HEK293T (cell line): ENCODE data around the gene PKP2.

Experiments
- CTCF ChIA-PET: fragments of 350-600 bp; formaldehyde crosslinking; extraction: SDS; loops from one replicate; lab custom pipeline; 2021; ENCODE audit warnings: antibody characterized with exemption, inconsistent platforms; lab: Yijun Ruan, JAX
- POLR2A ChIA-PET: fragments of 350-600 bp; formaldehyde crosslinking; extraction: SDS; loops from one replicate; lab custom pipeline; 2020; ENCODE audit warnings: antibody characterized with exemption, inconsistent platforms; lab: Yijun Ruan, JAX
- DNase-seq: peaks from one replicate; pipeline ENCODE4 v3.0.0; 2012; ENCODE audit warnings: mixed read lengths; ENCODE audit errors: extremely low spot score
- ARNT ChIP-seq: fragments of 450-650 bp; IDR thresholded peaks from 2 replicates; pipeline ENCODE4 v1.6.1; 2017; ENCODE audit warnings: mild to moderate bottlenecking
- BHLHE40 ChIP-seq: fragments of 450-650 bp; IDR thresholded peaks from 2 replicates; pipeline ENCODE4 v1.6.1; 2016; ENCODE audit warnings: mild to moderate bottlenecking, moderate library complexity, borderline replicate concordance
- CTBP1 ChIP-seq: fragments of 450-650 bp; IDR thresholded peaks from 2 replicates; pipeline ENCODE4 v1.6.1; 2016; ENCODE audit warnings: borderline replicate concordance
- ELF4 ChIP-seq: fragments of 450-650 bp; IDR thresholded peaks from 2 replicates; pipeline ENCODE4 v1.6.1; 2017; ENCODE audit warnings: antibody characterized with exemption
- FOXA1 ChIP-seq: fragments of 450-650 bp; IDR thresholded peaks from 2 replicates; pipeline ENCODE4 v1.6.1; 2016; ENCODE audit warnings: mild to moderate bottlenecking
- FOXK2 ChIP-seq: fragments of 450-650 bp; IDR thresholded peaks from 2 replicates; pipeline ENCODE4 v1.6.1; 2016; ENCODE audit warnings: mild to moderate bottlenecking
- FOXM1 ChIP-seq: fragments of 450-650 bp; IDR thresholded peaks from 2 replicates; pipeline ENCODE4 v1.6.1; 2017; ENCODE audit warnings: mild to moderate bottlenecking, borderline replicate concordance
- HDGF ChIP-seq: fragments of 450-650 bp; IDR thresholded peaks from 2 replicates; pipeline ENCODE4 v1.6.1; 2017; ENCODE audit warnings: antibody characterized with exemption, borderline replicate concordance
- L3MBTL2 ChIP-seq: fragments of 450-650 bp; conservative IDR thresholded peaks from 2 replicates; pipeline ENCODE4 v1.6.1; 2016; ENCODE audit warnings: mild to moderate bottlenecking
- LEF1 ChIP-seq: fragments of 450-650 bp; IDR thresholded peaks from 2 replicates; pipeline ENCODE4 v1.6.1; 2017; ENCODE audit warnings: mild to moderate bottlenecking, borderline replicate concordance
- NFRKB ChIP-seq: fragments of 450-650 bp; IDR thresholded peaks from 2 replicates; pipeline ENCODE4 v1.6.1; 2016; ENCODE audit warnings: mild to moderate bottlenecking, moderate library complexity
- PKNOX1 ChIP-seq: fragments of 450-650 bp; IDR thresholded peaks from 2 replicates; pipeline ENCODE4 v1.6.1; 2016
- SP1 ChIP-seq: fragments of 450-650 bp; IDR thresholded peaks from 2 replicates; pipeline ENCODE4 v1.6.1; 2017
- SUZ12 ChIP-seq: fragments of 450-650 bp; IDR thresholded peaks from 2 replicates; pipeline ENCODE4 v1.6.1; 2016; ENCODE audit warnings: mild to moderate bottlenecking
- TARDBP ChIP-seq: fragments of 450-650 bp; IDR thresholded peaks from 2 replicates; pipeline ENCODE4 v1.6.1; 2016
- ZNF384 ChIP-seq: fragments of 450-650 bp; IDR thresholded peaks from 2 replicates; pipeline ENCODE4 v1.6.1; 2016

Gene PKP2

GRCh38 chr12:32828120-32828519, 68.5 kb downstream of the PKP2 start:
- ChIA-PET CTCF (no interaction called here), POLR2A (no interaction called here)
- TF ChIP-seq ARNT (no peak), SP1 (no peak), ZNF384 (no peak), ELF4 (no peak), FOXK2 (no peak), HDGF (no peak), LEF1 (no peak), FOXM1 (no peak), CTBP1 (no peak), SUZ12 (no peak), TARDBP (no peak), FOXA1 (no peak), L3MBTL2 (no peak)
- no peak for DNase-seq

GRCh38 chr12:32826807-32827412, 69.7 kb downstream of the PKP2 start:
- CTCF ChIA-PET, result no interaction called here
- no peak for TF ChIP-seq L3MBTL2
- no peak for TF ChIP-seq SP1
- TF ChIP-seq CTBP1, result no peak
- TF ChIP-seq NFRKB, result no peak
- TF ChIP-seq ZNF384, result no peak
- POLR2A ChIA-PET, result no interaction called here
- no peak for DNase-seq

- DNase-seq, result no peak
- TF ChIP-seq HDGF, result no peak
- TF ChIP-seq CTBP1, result no peak
- no peak for TF ChIP-seq SUZ12
- TF ChIP-seq NFRKB, result no peak
- TF ChIP-seq BHLHE40, result no peak
- TF ChIP-seq ARNT, result no peak
- TF ChIP-seq L3MBTL2, result no peak
- no peak for TF ChIP-seq TARDBP
- no peak for TF ChIP-seq FOXK2
- TF ChIP-seq FOXA1, result no peak
- TF ChIP-seq FOXM1, result no peak
- TF ChIP-seq ELF4, result no peak
- no peak for TF ChIP-seq SP1
- no peak for TF ChIP-seq PKNOX1
- CTCF ChIA-PET, result no interaction called here
- POLR2A ChIA-PET, result no interaction called here
These were observed 72.0 kb downstream of the PKP2 start for GRCh38 chr12:32824596-32824995.

- DNase-seq, result no peak
- ChIA-PET POLR2A (no interaction called here), CTCF (no interaction called here)
- no peak for TF ChIP-seq HDGF
- no peak for TF ChIP-seq TARDBP
- TF ChIP-seq FOXM1, result no peak
- TF ChIP-seq ELF4, result no peak
- TF ChIP-seq ARNT, result no peak
- no peak for TF ChIP-seq ZNF384
- TF ChIP-seq FOXK2, result no peak
- TF ChIP-seq SP1, result no peak
- TF ChIP-seq BHLHE40, result no peak
These were observed 74.2 kb downstream of the PKP2 start for GRCh38 chr12:32822344-32822743.

- ChIA-PET POLR2A (no interaction called here), CTCF (no interaction called here)
- TF ChIP-seq CTBP1 (no peak), FOXK2 (no peak), ZNF384 (no peak), FOXM1 (no peak), L3MBTL2 (no peak), BHLHE40 (no peak), HDGF (no peak), SUZ12 (no peak), SP1 (no peak), PKNOX1 (no peak), ELF4 (no peak), FOXA1 (no peak), LEF1 (no peak)
- DNase-seq, result no peak
These were observed 74.9 kb downstream of the PKP2 start for GRCh38 chr12:32821710-32822109.

GRCh38 chr12:32821293-32821692, 75.3 kb downstream of the PKP2 start:
- POLR2A ChIA-PET, result no interaction called here
- CTCF ChIA-PET, result no interaction called here
- TF ChIP-seq SP1 (no peak), BHLHE40 (no peak), L3MBTL2 (no peak), FOXA1 (no peak), CTBP1 (no peak), NFRKB (no peak), SUZ12 (no peak), LEF1 (no peak), FOXK2 (no peak), ARNT (no peak), FOXM1 (no peak), TARDBP (no peak), ELF4 (no peak), ZNF384 (no peak), PKNOX1 (no peak), HDGF (no peak)
- DNase-seq, result no peak
